ENCODE measurements around the gene NKD1.

NKD1 gene

GRCh38 chr16:50616386-50616785 is 68.2 kb downstream of the NKD1 start:
- DNase-seq = no peak

GRCh38 chr16:50616883-50617645 is 68.9 kb downstream of the NKD1 start:
- DNase-seq = no peak

GRCh38 chr16:50617646-50618184 is 69.5 kb downstream of the NKD1 start:
- no peak for DNase-seq

- no peak for DNase-seq
Measured at GRCh38 chr16:50618238-50618918, 70.2 kb downstream of the NKD1 start.

GRCh38 chr16:50619702-50620491 is 71.7 kb downstream of the NKD1 start:
- DNase-seq = no peak

GRCh38 chr16:50620646-50621451 is 72.7 kb downstream of the NKD1 start:
- no peak for DNase-seq

- DNase-seq = no peak
Measured at GRCh38 chr16:50621452-50621792, 73.2 kb downstream of the NKD1 start.

GRCh38 chr16:50622029-50622428 is 73.8 kb downstream of the NKD1 start:
- no peak for DNase-seq

- DNase-seq = no peak
Measured at GRCh38 chr16:50622643-50623369, 74.6 kb downstream of the NKD1 start.

GRCh38 chr16:50624449-50624970 is 76.3 kb downstream of the NKD1 start:
- DNase-seq = no peak

- no peak for DNase-seq
Measured at GRCh38 chr16:50625374-50625773, 77.2 kb downstream of the NKD1 start.

GRCh38 chr16:50626868-50627267 is 78.7 kb downstream of the NKD1 start:
- DNase-seq = no peak

- DNase-seq = peak; percentile 53
Measured at GRCh38 chr16:50627419-50627818, 79.2 kb downstream of the NKD1 start.

GRCh38 chr16:50628156-50628802 is 80.1 kb downstream of the NKD1 start:
- no peak for DNase-seq

- DNase-seq = no peak
Measured at GRCh38 chr16:50629334-50629733, 81.1 kb downstream of the NKD1 start.

GRCh38 chr16:50630394-50631020 is 82.3 kb downstream of the NKD1 start:
- no peak for DNase-seq

GRCh38 chr16:50631249-50631984 is 83.2 kb downstream of the NKD1 start:
- DNase-seq = no peak

- DNase-seq = no peak
Measured at GRCh38 chr16:50631985-50632576, 83.9 kb downstream of the NKD1 start.

Data from activated naive CD4-positive, alpha-beta T cell treated with anti-CD3 and anti-CD28 coated beads, Interleukin-2, amount 50 U/mL, for 16 hours (primary cell).